Esophagus (tissue), 2 donors: ENCODE data around the gene TMEM132E. TPM values are rescaled to one million over a fixed set of nuclear protein-coding genes. Genes with fewer than 3 reads are reported as not detected.

ENCODE experiments used
- H3K27ac ChIP-seq, 2 donors: one replicate each; pipeline ENCODE4 v1.5.1; 2013; ENCODE audit warnings: low read depth in 2 of 2, mild to moderate bottlenecking in 2 of 2, inconsistent platforms in 1 of 2, low read length in 1 of 2, moderate library complexity in 1 of 2
- H3K27me3 ChIP-seq, 2 donors: one replicate each; pipeline ENCODE4 v1.6.1; 2013; ENCODE audit warnings: low read length in 2 of 2, control low read depth in 1 of 2, mild to moderate bottlenecking in 1 of 2; ENCODE audit not compliant: insufficient read depth in 2 of 2, control insufficient read depth in 1 of 2
- H3K36me3 ChIP-seq, 2 donors: one replicate each; pipeline ENCODE4 v1.6.1; 2013; ENCODE audit warnings: low read length in 1 of 2; ENCODE audit not compliant: control insufficient read depth in 2 of 2, insufficient read depth in 2 of 2
- H3K4me1 ChIP-seq, 2 donors: one replicate each; pipeline ENCODE4 v1.6.1; 2013; ENCODE audit warnings: low read length in 1 of 2; ENCODE audit not compliant: control insufficient read depth in 2 of 2, insufficient read depth in 2 of 2
- H3K4me3 ChIP-seq, 2 donors: one replicate each; pipeline ENCODE4 v1.5.1; 2013; ENCODE audit warnings: low read length in 2 of 2, mild to moderate bottlenecking in 2 of 2, low read depth in 1 of 2, moderate library complexity in 1 of 2
- H3K9me3 ChIP-seq, 2 donors: one replicate each; pipeline ENCODE4 v1.6.1; 2013; ENCODE audit warnings: mild to moderate bottlenecking in 2 of 2, low read depth in 1 of 2, low read length in 1 of 2, moderate library complexity in 1 of 2; ENCODE audit not compliant: control insufficient read depth in 2 of 2, insufficient read depth in 1 of 2
- WGBS, 2 donors: extraction: QIAGEN DNeasy Blood & Tissue Kit; methylation state at CpG; one replicate each; pipeline ENCODE4 v1.1.7; 2013; 5-methylcytosine and 5-hydroxymethylcytosine counted together
- polyA plus RNA-seq, 2 donors: library from polyadenylated mRNA; stranded (reverse); fragments of 200-250 nt; gene quantifications; one replicate each; pipeline ENCODE4 v1.2.3, GENCODE V29; 2013
- donor health status: healthy with polysubstance abuse.
- donor health status: Bipolar disorder and iron deficiency.

TMEM132E gene
- polyA plus RNA-seq, 2 donors, result 0.02 to 0.04 TPM

GRCh38 chr17:34665819-34666763, 86.7 kb downstream of the TMEM132E start:
- no peaks in the 10 kb centered on the region for H3K36me3 ChIP-seq
- WGBS, 2 donors, result 33 to 35% methylated on average over 22 of the region's 22 CpGs
- no peak overlapping the region for H3K27ac ChIP-seq
- no peaks in the 10 kb centered on the region for H3K9me3 ChIP-seq
- no peaks in the 10 kb centered on the region for H3K27me3 ChIP-seq
- no peaks in the 10 kb centered on the region for H3K4me1 ChIP-seq
- no peak overlapping the region for H3K4me3 ChIP-seq

- H3K36me3 ChIP-seq, result no peaks in the 10 kb centered on the region
- no peaks in the 10 kb centered on the region for H3K27me3 ChIP-seq
- WGBS, 2 donors, result 69 to 81% methylated on average over 2 of the region's 2 CpGs
- no peaks in the 10 kb centered on the region for H3K4me1 ChIP-seq
- H3K9me3 ChIP-seq, result no peaks in the 10 kb centered on the region
- H3K4me3 ChIP-seq, result no peak overlapping the region
- H3K27ac ChIP-seq, result no peak overlapping the region
These were observed 88.3 kb downstream of the TMEM132E start for GRCh38 chr17:34667656-34668055.

- no peaks in the 10 kb centered on the region for H3K36me3 ChIP-seq
- WGBS, 2 donors, result 76 to 78% methylated on average over 3 of the region's 3 CpGs
- no peaks in the 10 kb centered on the region for H3K27me3 ChIP-seq
These were observed 88.8 kb downstream of the TMEM132E start for GRCh38 chr17:34668206-34668605.

GRCh38 chr17:34669511-34669910, 90.1 kb downstream of the TMEM132E start:
- WGBS, 2 donors, result 62 to 78% methylated on average over 3 to 5 of the region's 5 CpGs
- Histone ChIP-seq H3K36me3 (no peaks in the 10 kb centered on the region), H3K4me1 (no peaks in the 10 kb centered on the region), H3K9me3 (no peaks in the 10 kb centered on the region), H3K27me3 (no peaks in the 10 kb centered on the region), H3K27ac (no peak overlapping the region), H3K4me3 (no peak overlapping the region)

More at GRCh38 chr17:34668206-34668605, 88.8 kb downstream of the TMEM132E start:
- no peak overlapping the region for H3K4me3 ChIP-seq
- H3K4me1 ChIP-seq, result no peaks in the 10 kb centered on the region
- no peaks in the 10 kb centered on the region for H3K9me3 ChIP-seq
- H3K27ac ChIP-seq, result no peak overlapping the region

- Histone ChIP-seq H3K36me3 (no peaks in the 10 kb centered on the region), H3K4me1 (no peaks in the 10 kb centered on the region), H3K9me3 (no peaks in the 10 kb centered on the region), H3K4me3 (no peak overlapping the region), H3K27ac (no peak overlapping the region), H3K27me3 (no peaks in the 10 kb centered on the region)
- WGBS, 2 donors, result 32% methylated on average over 7 of the region's 7 CpGs
These were observed 91.2 kb downstream of the TMEM132E start for GRCh38 chr17:34670618-34671017.

GRCh38 chr17:34671191-34671590, 91.8 kb downstream of the TMEM132E start:
- no peaks in the 10 kb centered on the region for H3K27me3 ChIP-seq
- 58 to 63% methylated on average over 4 of the region's 4 CpGs for WGBS, 2 donors
- no peak overlapping the region for H3K4me3 ChIP-seq
- H3K27ac ChIP-seq, result no peak overlapping the region
- H3K4me1 ChIP-seq, result no peaks in the 10 kb centered on the region
- H3K36me3 ChIP-seq, result no peaks in the 10 kb centered on the region
- no peaks in the 10 kb centered on the region for H3K9me3 ChIP-seq

GRCh38 chr17:34672176-34672785, 92.9 kb downstream of the TMEM132E start:
- Histone ChIP-seq H3K4me1 (no peaks in the 10 kb centered on the region), H3K4me3 (no peak overlapping the region), H3K36me3 (no peaks in the 10 kb centered on the region), H3K9me3 (no peaks in the 10 kb centered on the region), H3K27ac (no peak overlapping the region), H3K27me3 (no peaks in the 10 kb centered on the region)
- 64 to 87% methylated on average over 3 of the region's 3 CpGs for WGBS, 2 donors

GRCh38 chr17:34673516-34673915, 94.1 kb downstream of the TMEM132E start:
- Histone ChIP-seq H3K27ac (no peak overlapping the region), H3K36me3 (no peaks in the 10 kb centered on the region), H3K27me3 (no peaks in the 10 kb centered on the region), H3K9me3 (no peaks in the 10 kb centered on the region), H3K4me3 (no peak overlapping the region), H3K4me1 (no peaks in the 10 kb centered on the region)
- 77 to 84% methylated on average over 2 of the region's 2 CpGs for WGBS, 2 donors

GRCh38 chr17:34673995-34674890, 94.9 kb downstream of the TMEM132E start:
- H3K4me3 ChIP-seq, result no peak overlapping the region

More at GRCh38 chr17:34673995-34674890, 94.9 kb downstream of the TMEM132E start:
- Histone ChIP-seq H3K27ac (no peak overlapping the region), H3K9me3 (no peaks in the 10 kb centered on the region), H3K36me3 (no peaks in the 10 kb centered on the region), H3K27me3 (no peaks in the 10 kb centered on the region), H3K4me1 (no peaks in the 10 kb centered on the region)
- WGBS, 2 donors, result 63 to 65% methylated on average over 7 of the region's 7 CpGs
